IPS-15b (cell line): ENCODE data around the gene EEF1A2.

ENCODE experiments used
- H3K27me3 ChIP-seq: one replicate; pipeline ENCODE4 v1.6.1; 2013; ENCODE audit warnings: low read length; ENCODE audit not compliant: control insufficient read depth, insufficient read depth
- H3K36me3 ChIP-seq: one replicate; pipeline ENCODE4 v1.6.1; 2013; ENCODE audit warnings: low read length; ENCODE audit not compliant: control insufficient read depth, insufficient read depth
- H3K4me1 ChIP-seq: one replicate; pipeline ENCODE4 v1.6.1; 2013; ENCODE audit warnings: mild to moderate bottlenecking, low read length; ENCODE audit not compliant: control insufficient read depth, insufficient read depth
- H3K4me3 ChIP-seq: one replicate; pipeline ENCODE4 v1.5.1; 2013; ENCODE audit warnings: low read depth, low read length
- H3K9ac ChIP-seq: one replicate; pipeline ENCODE4 v1.6.1; 2013; ENCODE audit warnings: low read depth, mild to moderate bottlenecking, low read length
- H3K9me3 ChIP-seq: one replicate; pipeline ENCODE4 v1.6.1; 2013; ENCODE audit warnings: mild to moderate bottlenecking, low read length; ENCODE audit not compliant: control insufficient read depth, insufficient read depth

The EEF1A2 gene

GRCh38 chr20:63446216-63447024 lies 52.5 kb downstream of the EEF1A2 start:
- H3K4me3 ChIP-seq = no peak overlapping the region
- no peak overlapping the region for H3K9ac ChIP-seq
- no peaks in the 10 kb centered on the region for H3K9me3 ChIP-seq
- no peaks in the 10 kb centered on the region for H3K4me1 ChIP-seq
- peaks cover 4% of the 10 kb centered on the region for H3K36me3 ChIP-seq
- no peaks in the 10 kb centered on the region for H3K27me3 ChIP-seq

- H3K9me3 ChIP-seq = no peaks in the 10 kb centered on the region
- no peaks in the 10 kb centered on the region for H3K27me3 ChIP-seq
- H3K9ac ChIP-seq = no peak overlapping the region
- peaks cover 4% of the 10 kb centered on the region for H3K36me3 ChIP-seq
- no peak overlapping the region for H3K4me3 ChIP-seq
- H3K4me1 ChIP-seq = no peaks in the 10 kb centered on the region
Observed at GRCh38 chr20:63445075-63445734, 53.7 kb downstream of the EEF1A2 start.

GRCh38 chr20:63444548-63444947 lies 54.3 kb downstream of the EEF1A2 start:
- Histone ChIP-seq H3K4me1 (no peaks in the 10 kb centered on the region), H3K9me3 (no peaks in the 10 kb centered on the region), H3K27me3 (no peaks in the 10 kb centered on the region), H3K4me3 (no peak overlapping the region), H3K36me3 (peaks cover 6% of the 10 kb centered on the region), H3K9ac (no peak overlapping the region)

- Histone ChIP-seq H3K9me3 (no peaks in the 10 kb centered on the region), H3K36me3 (peaks cover 12% of the 10 kb centered on the region), H3K4me3 (no peak overlapping the region), H3K4me1 (no peaks in the 10 kb centered on the region), H3K9ac (no peak overlapping the region), H3K27me3 (no peaks in the 10 kb centered on the region)
Observed at GRCh38 chr20:63443606-63444395, 55.1 kb downstream of the EEF1A2 start.

- Histone ChIP-seq H3K9ac (no peak overlapping the region), H3K36me3 (peaks cover 17% of the 10 kb centered on the region), H3K27me3 (no peaks in the 10 kb centered on the region), H3K4me3 (no peak overlapping the region), H3K4me1 (no peaks in the 10 kb centered on the region), H3K9me3 (no peaks in the 10 kb centered on the region)
Observed at GRCh38 chr20:63442100-63442493, 56.8 kb downstream of the EEF1A2 start.

GRCh38 chr20:63441136-63442099 lies 57.5 kb downstream of the EEF1A2 start:
- Histone ChIP-seq H3K9ac (no peak overlapping the region), H3K36me3 (peaks cover 17% of the 10 kb centered on the region), H3K4me3 (no peak overlapping the region), H3K27me3 (no peaks in the 10 kb centered on the region), H3K4me1 (no peaks in the 10 kb centered on the region), H3K9me3 (no peaks in the 10 kb centered on the region)

GRCh38 chr20:63440366-63440955 lies 58.4 kb downstream of the EEF1A2 start:
- Histone ChIP-seq H3K4me1 (no peaks in the 10 kb centered on the region), H3K9me3 (no peaks in the 10 kb centered on the region), H3K27me3 (no peaks in the 10 kb centered on the region), H3K36me3 (peaks cover 17% of the 10 kb centered on the region), H3K9ac (no peak overlapping the region), H3K4me3 (no peak overlapping the region)

- Histone ChIP-seq H3K36me3 (peaks cover 17% of the 10 kb centered on the region), H3K4me1 (no peaks in the 10 kb centered on the region), H3K27me3 (no peaks in the 10 kb centered on the region), H3K9ac (no peak overlapping the region), H3K4me3 (no peak overlapping the region), H3K9me3 (no peaks in the 10 kb centered on the region)
Observed at GRCh38 chr20:63439866-63440265, 59.0 kb downstream of the EEF1A2 start.

- Histone ChIP-seq H3K4me1 (peaks cover 2% of the 10 kb centered on the region), H3K36me3 (peaks cover 13% of the 10 kb centered on the region), H3K9me3 (no peaks in the 10 kb centered on the region), H3K27me3 (no peaks in the 10 kb centered on the region), H3K9ac (no peak overlapping the region), H3K4me3 (no peak overlapping the region)
Observed at GRCh38 chr20:63438121-63438520, 60.8 kb downstream of the EEF1A2 start.
